K562 (cell line): Measurements from ENCODE around the gene ANO8. TPM values are rescaled to one million over a fixed set of nuclear protein-coding genes. Genes with fewer than 3 reads are reported as not detected.
A peak's percentile ranks its signal among the peaks of the same experiment; 100 is the strongest.

ENCODE experiments used
- ARID3B ChIP-seq: fragments of 250-450 bp; sonication (Bioruptor Pico); IDR thresholded peaks from 2 replicates; pipeline ENCODE4 v1.4.0; 2020; ENCODE audit warnings: borderline replicate concordance
- ATF1 ChIP-seq, 2 experiments: fragments of 450-650 bp in 1 of 2; IDR thresholded peaks; 2 replicates each; pipeline ENCODE4 v1.6.1; 2016; ENCODE audit warnings: missing compliant biosample characterization in 1 of 2, missing genetic modification characterization in 1 of 2
- ATF3 ChIP-seq, 2 experiments: fragments of 450-650 bp in 1 of 2; sonication (generic) in 1 of 2; formaldehyde crosslinking in 1 of 2; IDR thresholded peaks in 1 of 2; conservative IDR thresholded peaks in 1 of 2; 2 replicates each; pipeline versions ENCODE4 v1.6.1 to v1.8.1; 2016 to 2023; ENCODE audit warnings: mild to moderate bottlenecking in 2 of 2, moderate library complexity in 2 of 2, inconsistent platforms in 1 of 2, missing genetic modification reagents in 1 of 2
- ATF6 ChIP-seq: sonication (generic); formaldehyde crosslinking; IDR thresholded peaks from 2 replicates; pipeline ENCODE4 v1.4.0; 2020; ENCODE audit warnings: mild to moderate bottlenecking, missing genetic modification reagents
- BACH1 ChIP-seq: fragments of 200-800 bp; sonication (Bioruptor generic); IDR thresholded peaks from 2 replicates; pipeline ENCODE4 v1.6.1; 2016; ENCODE audit warnings: missing genetic modification characterization, missing compliant biosample characterization
- ELF4 ChIP-seq: fragments of 450-650 bp; formaldehyde crosslinking; IDR thresholded peaks from 2 replicates; pipeline ENCODE4 v1.4.0; 2022; ENCODE audit warnings: missing genetic modification characterization
- GTF2B ChIP-seq: IDR thresholded peaks from 2 replicates; pipeline ENCODE4 v1.6.1; 2011; ENCODE audit not compliant: insufficient read length; ENCODE audit errors: extremely low read depth
- HCFC1 ChIP-seq: IDR thresholded peaks from 2 replicates; pipeline ENCODE4 v1.6.1; 2012; ENCODE audit warnings: low read depth, low read length, improper control_type of control experiment
- JUNB ChIP-seq: fragments of 450-650 bp; formaldehyde crosslinking; conservative IDR thresholded peaks from 2 replicates; pipeline ENCODE4 v1.4.0; 2020; ENCODE audit warnings: mild to moderate bottlenecking
- NCOA2 ChIP-seq, 2 experiments: fragments of 450-650 bp; IDR thresholded peaks; 2 replicates each; pipeline ENCODE4 v1.6.1; 2018; ENCODE audit warnings: mild to moderate bottlenecking in 2 of 2, moderate library complexity in 1 of 2; ENCODE audit not compliant: partially characterized antibody in 2 of 2
- NRF1 ChIP-seq, 2 experiments: fragments of 450-650 bp; IDR thresholded peaks in 1 of 2; conservative IDR thresholded peaks in 1 of 2; 2 replicates each; pipeline ENCODE4 v1.6.1; 2014; ENCODE audit warnings: mild to moderate bottlenecking in 2 of 2
- POLR2A ChIP-seq: fragments of 450-650 bp; conservative IDR thresholded peaks from 2 replicates; pipeline ENCODE4 v1.6.1; 2016
- USF2 ChIP-seq: sonication (generic); formaldehyde crosslinking; IDR thresholded peaks from 2 replicates; pipeline ENCODE4 v1.5.0; 2020; ENCODE audit warnings: missing genetic modification reagents
- ZBTB12 ChIP-seq: fragments of 250-450 bp; sonication (Bioruptor Pico); IDR thresholded peaks from 2 replicates; pipeline ENCODE4 v1.4.0; 2020
- ZNF140 ChIP-seq: fragments of 250-450 bp; sonication (Bioruptor Pico); IDR thresholded peaks from 2 replicates; pipeline ENCODE4 v1.8.0; 2021; ENCODE audit warnings: moderate library complexity, mild to moderate bottlenecking, inconsistent platforms
- ZNF449 ChIP-seq: fragments of 250-450 bp; sonication (Bioruptor Pico); IDR thresholded peaks from 2 replicates; pipeline ENCODE4 v1.8.0; 2022; ENCODE audit warnings: moderate library complexity, mild to moderate bottlenecking, inconsistent platforms
- ZNF583 ChIP-seq: fragments of 250-450 bp; sonication (Bioruptor Pico); IDR thresholded peaks from 2 replicates; pipeline ENCODE4 v1.4.0; 2020
- ZNF707 ChIP-seq: fragments of 250-450 bp; sonication (Bioruptor Pico); conservative IDR thresholded peaks from 2 replicates; pipeline ENCODE4 v1.8.0; 2022; ENCODE audit warnings: inconsistent platforms, mild to moderate bottlenecking, moderate library complexity
- polyA plus RNA-seq, 8 experiments: library from polyadenylated mRNA; depleted of rRNA in 4 of 8; stranded (reverse) in 5 of 8; unstranded in 3 of 8; fragments of >200 nt; fragmentation: Nextera tagmentation in 2 of 8; fragmentation: Illumina TruSeq in 1 of 8; extraction: Ambion mirVana in 2 of 8; extraction: Trizol in 1 of 8; gene quantifications; 2 replicates each; pipeline versions ENCODE4 v1.2.1 to v1.2.3, GENCODE V29; 2011 to 2014; ENCODE audit warnings: inconsistent platforms in 1 of 8, missing spikeins in 1 of 8
- total RNA-seq, 7 experiments: library from RNA; depleted of rRNA in 6 of 7; stranded (reverse); fragments of >200 nt in 6 of 7; fragmentation: Illumina TruSeq in 2 of 7; extraction: Trizol in 2 of 7; gene quantifications; 2 replicates each; pipeline versions ENCODE4 v1.2.1 to v1.2.3, GENCODE V29; 2011 to 2021; ENCODE audit warnings: low replicate concordance in 1 of 7

ANO8 gene
- total and polyA plus RNA-seq, 9 of the 15 experiments (the other 6 are each of a cell fraction or from before 2014, with no cell fraction given) = 0.07 to 7.6 (median 2.3) TPM; not detected in 1

- TF ChIP-seq ZNF449 (CRISPR knock-in tag) = no peak
- TF ChIP-seq HCFC1 = no peak
- TF ChIP-seq ZBTB12 (CRISPR knock-in tag) = no peak
- no peak for TF ChIP-seq USF2 (CRISPR knock-in tag)
- TF ChIP-seq GTF2B = no peak
- no peak for TF ChIP-seq ZNF140 (CRISPR knock-in tag)
- TF ChIP-seq ATF6 = no peak
- no peak for TF ChIP-seq NCOA2 (IDR thresholded peaks at IDR 0.05; ENCODE audit: partially characterized antibody in 2 of 2)
- no peak for TF ChIP-seq BACH1 (tag)
- no peak for TF ChIP-seq ELF4 (CRISPR knock-in tag)
- 0 out of 2 replicates have a peak, but pooled peaks have one; percentile 32 for TF ChIP-seq POLR2A
- TF ChIP-seq ATF3 (IDR thresholded peaks at IDR 0.05) = no peak
- no peak; the same call in 1 of the 2 replicates for TF ChIP-seq ATF3 (CRISPR knock-in tag; conservative IDR thresholded peaks at IDR 0.05)
- TF ChIP-seq ZNF583 (CRISPR knock-in tag) = peak; percentile 50; the same call in 1 of the 2 replicates
- TF ChIP-seq ZNF707 (CRISPR knock-in tag) = no peak
- no peak for TF ChIP-seq ARID3B
- peak; percentile 81 to 84 for TF ChIP-seq NRF1 (conservative IDR thresholded peaks at IDR 0.05 in 1 of 2, IDR thresholded peaks at IDR 0.05 in 1 of 2)
- no peak for TF ChIP-seq ATF1 (CRISPR knock-in tag; IDR thresholded peaks at IDR 0.05)
- no peak for TF ChIP-seq ATF1 (tag; IDR thresholded peaks at IDR 0.05)
- TF ChIP-seq JUNB (CRISPR knock-in tag) = no peak
Observed at GRCh38 chr19:17282488-17283125, 52.0 kb downstream of the ANO8 start (continued).
